AG20443 (cell line): ENCODE data around the gene ASTN2.

ENCODE experiments used
- DNase-seq: peaks from one replicate; pipeline ENCODE4 v3.0.0; 2012; ENCODE audit warnings: low spot score, mixed read lengths

The ASTN2 gene

GRCh38 chr9:117249799-117250198 is 165.1 kb downstream of the ASTN2 start:
- no peak for DNase-seq

DNA sequence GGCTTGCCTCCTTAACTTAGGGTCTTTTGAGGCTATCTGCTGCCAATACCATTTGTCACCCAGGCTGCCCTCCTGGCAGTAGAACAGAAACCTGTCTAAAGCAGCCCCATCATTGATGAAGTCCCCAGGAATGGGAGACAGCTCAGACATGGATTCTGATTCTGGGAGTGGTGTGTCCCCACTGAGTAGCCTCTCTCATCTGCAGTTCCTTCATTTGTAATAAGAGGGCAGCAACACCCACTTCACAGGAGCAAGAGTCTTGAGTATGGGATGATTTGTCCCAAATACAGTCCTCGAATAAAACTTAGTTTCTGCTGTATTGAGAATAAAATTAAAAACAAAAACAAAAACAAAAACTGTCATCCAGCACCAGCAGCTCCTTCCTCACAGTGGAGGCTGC is 167.6 kb downstream of the ASTN2 start:
- peak; percentile 17 for DNase-seq

DNA sequence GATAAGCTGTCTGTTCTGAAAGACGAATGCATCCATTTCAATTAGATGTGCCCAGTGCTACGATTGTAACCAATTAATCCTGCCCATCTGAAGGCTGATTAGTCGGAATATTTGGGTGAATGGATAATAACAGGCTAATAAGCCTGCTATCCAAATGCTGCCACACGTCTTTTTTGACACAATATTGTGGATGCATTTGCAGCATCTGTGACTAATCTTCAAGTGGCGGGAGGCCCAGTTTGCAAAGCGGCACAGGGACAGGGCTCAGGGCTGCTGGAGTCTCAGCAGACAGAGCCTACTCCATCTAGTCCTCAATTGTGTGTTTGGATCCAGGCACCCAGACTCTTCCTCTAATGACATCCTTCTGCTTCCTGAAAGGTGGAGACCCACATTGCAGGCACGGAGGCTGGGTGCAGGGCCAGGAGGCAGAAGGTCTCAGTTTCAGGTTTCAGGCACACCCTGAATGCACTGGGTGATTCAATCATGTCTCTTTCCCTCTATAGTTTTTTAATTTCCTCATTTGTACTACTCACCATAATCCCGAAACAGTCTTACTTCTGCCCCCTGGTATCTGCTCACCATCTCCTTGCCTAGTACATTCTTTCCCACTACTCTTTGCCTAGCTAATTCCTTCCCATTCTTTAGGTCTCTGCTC is 169.6 kb downstream of the ASTN2 start:
- no peak for DNase-seq

GRCh38 chr9:117242082-117242481 is 172.8 kb downstream of the ASTN2 start:
- DNase-seq = no peak

- no peak for DNase-seq
Observed at GRCh38 chr9:117239428-117239827, 175.4 kb downstream of the ASTN2 start.

DNA sequence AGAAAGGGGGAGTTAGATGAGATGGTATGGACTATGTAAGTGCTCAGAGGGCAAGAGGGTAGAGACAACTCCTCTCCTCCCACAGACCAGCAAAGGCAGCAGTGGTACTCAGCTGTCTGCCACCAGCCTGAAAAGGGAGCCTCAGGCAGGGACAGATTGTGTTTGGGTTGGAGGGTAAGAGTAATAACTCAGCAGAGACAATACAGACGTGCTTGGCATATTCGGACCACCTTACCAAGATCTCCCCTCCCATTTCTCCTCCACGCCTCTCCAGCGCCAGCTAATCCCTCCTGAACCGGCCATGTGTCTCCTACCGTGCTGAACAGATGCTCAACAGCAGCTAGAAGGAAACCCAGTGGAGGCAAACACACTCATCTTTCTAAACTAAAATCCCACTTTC is 180.8 kb downstream of the ASTN2 start:
- DNase-seq = no peak

DNA sequence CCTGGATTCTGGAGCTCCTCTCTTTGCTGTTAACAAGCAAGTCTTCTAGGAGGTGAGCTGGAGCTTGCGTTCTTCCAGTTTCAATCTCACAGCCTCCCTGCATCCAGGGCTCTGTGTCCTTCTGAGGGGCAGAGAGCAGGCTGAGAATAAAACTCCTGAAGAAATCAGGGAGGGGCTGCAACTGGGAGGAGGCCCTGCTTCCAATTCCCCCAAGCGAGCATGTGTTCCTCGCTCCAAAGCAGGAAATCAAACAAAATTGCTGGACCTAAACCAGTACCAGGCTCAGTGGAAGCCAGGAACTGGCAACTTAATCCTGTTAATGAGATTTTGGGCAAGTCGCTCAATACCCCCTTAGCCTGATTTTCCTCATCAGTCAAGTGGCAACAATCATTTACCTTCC is 181.8 kb downstream of the ASTN2 start:
- DNase-seq = no peak

DNA sequence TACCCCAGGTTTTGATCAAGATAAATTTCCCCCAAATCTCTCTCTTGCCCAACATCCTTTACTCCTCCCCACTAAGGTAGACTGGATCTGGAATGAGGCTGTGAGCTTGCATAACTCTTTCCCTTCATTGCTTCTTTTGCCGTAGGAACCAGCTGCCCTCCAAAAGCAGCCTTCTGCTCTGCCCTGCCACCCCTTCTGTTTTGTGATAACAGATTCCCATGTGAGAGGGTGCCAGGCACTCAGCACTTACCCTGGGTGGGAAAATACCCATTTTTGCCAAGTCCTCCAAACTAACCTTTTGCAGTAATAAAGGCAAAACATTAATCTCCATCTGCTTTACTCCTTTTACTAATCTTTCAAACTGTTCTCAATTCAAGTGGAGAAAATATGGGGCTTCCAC is 182.6 kb downstream of the ASTN2 start:
- no peak for DNase-seq

GRCh38 chr9:117231012-117231411 is 183.8 kb downstream of the ASTN2 start:
- no peak for DNase-seq

GRCh38 chr9:117224695-117225094 is 190.2 kb downstream of the ASTN2 start:
- DNase-seq = no peak

DNA sequence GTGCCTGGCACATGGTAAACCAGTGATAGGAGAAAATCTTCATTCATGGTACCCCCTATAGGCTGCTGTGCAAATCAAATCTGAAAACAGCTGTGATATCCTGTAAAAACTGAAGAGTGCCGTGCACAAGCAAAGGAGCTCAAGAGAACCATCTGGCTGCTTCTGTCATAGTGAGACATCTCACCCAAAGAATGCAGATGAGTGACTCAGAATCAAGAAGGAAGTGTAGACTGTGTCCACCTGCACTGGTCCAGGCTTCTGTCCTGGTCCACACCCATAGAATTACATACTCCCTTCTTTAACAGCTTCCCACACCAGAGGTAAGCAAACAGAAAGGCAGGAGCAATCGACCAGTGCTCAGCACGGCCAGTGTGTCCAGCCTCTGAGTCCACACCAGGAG is 195.9 kb downstream of the ASTN2 start:
- DNase-seq = no peak

DNA sequence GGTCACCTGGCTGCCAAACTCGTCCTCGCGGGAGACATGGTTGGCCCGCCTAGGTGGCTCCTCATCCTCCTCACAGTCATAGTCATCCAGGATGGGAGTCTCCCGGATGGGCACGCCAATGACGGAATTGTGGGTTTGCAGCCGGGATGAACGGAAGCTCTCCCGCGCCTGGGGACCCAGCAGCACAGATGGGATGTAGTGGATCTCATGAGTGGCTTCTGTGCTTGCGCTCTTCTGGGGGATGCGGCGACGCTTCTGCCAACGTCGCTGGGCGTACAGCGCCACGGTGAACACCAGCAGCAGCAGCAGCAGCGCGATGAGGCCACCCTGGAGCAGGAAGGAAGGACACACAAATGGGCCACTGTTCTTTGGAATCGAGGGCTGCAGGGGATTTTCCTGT is 200.4 kb downstream of the ASTN2 start:
- DNase-seq = no peak

DNA sequence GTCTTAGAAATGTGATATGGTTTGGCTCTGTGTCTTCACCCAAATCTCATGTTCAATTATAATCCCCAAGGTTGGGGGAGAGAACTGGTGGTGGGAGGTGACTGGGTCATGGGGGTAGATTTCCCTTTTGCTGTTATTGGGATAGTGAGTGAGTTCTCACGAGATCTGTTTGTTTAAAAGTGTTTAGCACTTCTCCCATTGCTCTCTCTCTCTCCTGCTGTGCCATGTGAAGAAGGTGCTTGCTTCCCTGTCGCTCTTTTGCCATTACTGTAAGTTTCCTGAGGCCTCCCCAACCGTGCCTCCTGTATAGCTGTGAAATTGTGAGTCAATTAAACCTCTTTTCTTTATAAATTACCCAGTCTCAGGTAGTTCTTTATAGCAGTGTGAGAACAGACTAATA is 203.6 kb downstream of the ASTN2 start:
- DNase-seq = no peak

- DNase-seq = no peak
Observed at GRCh38 chr9:117205806-117206205, 209.1 kb downstream of the ASTN2 start.

- DNase-seq = no peak
Observed at GRCh38 chr9:117204971-117205370, 209.9 kb downstream of the ASTN2 start.

DNA sequence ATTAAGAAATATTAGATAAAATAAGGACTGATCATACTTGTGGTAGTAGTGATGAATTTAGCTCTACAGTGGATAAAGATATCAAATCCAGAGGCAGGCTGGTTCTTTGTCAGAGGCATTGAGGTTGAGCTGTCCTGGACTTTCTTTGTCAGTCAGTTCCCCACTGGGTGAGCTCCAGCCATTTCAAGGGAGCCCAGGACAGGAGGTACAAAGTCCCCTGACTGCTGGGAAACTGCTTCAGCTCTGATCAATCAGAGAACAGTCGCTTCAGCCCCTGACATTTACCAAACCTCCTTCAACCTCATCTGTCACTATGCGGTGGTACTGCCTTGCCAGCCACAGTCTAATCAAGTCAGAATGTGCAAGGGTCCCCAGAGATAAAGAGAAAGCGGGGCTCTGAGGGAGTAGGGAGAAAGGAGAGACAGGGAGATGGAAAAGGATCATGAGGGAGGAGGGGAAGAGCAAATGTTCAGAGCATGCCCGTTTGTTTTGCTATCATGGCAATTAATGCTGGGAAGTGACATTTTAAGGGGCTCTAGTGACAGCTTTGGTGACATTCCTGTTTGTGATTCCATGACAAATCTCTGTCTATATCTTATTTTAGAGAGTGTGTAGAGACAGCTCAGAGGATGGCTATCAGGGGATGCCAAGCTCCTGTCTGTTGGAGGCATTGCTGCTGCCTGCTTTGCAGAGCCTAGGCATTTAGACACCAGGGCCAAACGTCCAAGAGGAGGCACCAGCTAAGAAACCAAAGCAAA is 223.2 kb downstream of the ASTN2 start:
- DNase-seq = no peak

GRCh38 chr9:117189121-117189520 is 225.7 kb downstream of the ASTN2 start:
- DNase-seq = no peak

- no peak for DNase-seq
Observed at GRCh38 chr9:117188394-117188793, 226.5 kb downstream of the ASTN2 start.

GRCh38 chr9:117187498-117187897 is 227.4 kb downstream of the ASTN2 start:
- no peak for DNase-seq

DNA sequence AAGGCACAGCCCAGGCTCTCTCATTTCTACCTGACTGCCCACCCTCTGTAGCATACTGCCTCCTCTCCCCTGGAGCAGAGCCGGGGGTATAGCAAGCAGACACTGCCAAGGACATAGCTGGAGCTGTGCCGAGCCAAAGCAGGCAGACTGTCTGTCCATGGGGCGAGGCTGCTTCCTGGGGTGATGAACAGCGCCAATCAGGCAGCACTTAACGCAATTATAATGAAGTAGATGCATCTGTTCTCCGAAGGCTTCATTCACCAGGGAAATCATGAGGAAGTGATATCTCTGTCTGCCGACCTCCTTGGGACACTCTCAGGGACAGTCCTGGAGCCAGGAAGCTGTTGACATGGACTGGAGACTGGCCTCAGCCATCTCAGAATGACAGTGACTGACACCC is 230.7 kb downstream of the ASTN2 start:
- DNase-seq = no peak

DNA sequence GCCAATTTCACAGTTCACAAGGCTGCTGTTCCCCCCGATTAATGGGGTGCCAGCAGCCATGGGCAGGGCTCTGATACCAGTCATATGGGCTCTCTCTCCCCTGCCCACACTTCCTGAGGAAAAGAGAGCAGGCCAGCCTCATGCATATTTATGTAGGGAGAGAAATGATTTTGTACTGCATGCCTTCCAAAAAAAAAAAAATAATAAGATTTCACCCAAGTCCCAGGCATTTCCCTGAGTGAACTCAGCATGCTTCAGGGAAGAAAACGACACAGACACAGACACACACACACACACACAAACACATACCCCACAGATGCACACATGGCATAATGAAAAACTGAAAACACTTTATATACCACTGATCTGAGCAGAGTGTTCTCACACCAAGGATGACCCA is 232.8 kb downstream of the ASTN2 start:
- no peak for DNase-seq

DNA sequence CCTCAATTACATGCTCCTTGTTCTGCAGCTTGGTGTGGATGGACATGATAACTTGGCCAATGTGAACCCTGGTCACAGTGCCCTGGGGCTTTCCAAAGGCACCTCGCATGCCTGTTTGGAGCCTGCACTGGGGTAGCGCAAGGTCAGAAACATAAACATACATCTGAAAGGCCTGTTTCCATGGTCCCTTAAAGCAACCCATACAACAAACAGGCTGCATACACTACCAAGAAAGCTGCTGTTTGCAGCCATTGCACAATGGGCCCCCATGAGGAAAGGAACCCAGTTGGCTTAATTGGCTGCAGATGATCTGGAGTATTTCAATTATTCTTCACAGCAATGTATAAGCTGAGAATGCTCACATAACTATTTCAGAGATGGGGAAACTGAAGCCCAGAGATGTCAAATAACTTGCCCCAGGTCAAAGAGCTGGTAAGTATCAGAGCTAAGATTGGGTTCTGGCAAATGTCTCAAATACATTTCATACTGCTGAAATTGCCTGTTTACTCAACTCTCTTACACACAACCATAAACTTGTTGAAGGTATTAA is 233.9 kb downstream of the ASTN2 start:
- DNase-seq = no peak

DNA sequence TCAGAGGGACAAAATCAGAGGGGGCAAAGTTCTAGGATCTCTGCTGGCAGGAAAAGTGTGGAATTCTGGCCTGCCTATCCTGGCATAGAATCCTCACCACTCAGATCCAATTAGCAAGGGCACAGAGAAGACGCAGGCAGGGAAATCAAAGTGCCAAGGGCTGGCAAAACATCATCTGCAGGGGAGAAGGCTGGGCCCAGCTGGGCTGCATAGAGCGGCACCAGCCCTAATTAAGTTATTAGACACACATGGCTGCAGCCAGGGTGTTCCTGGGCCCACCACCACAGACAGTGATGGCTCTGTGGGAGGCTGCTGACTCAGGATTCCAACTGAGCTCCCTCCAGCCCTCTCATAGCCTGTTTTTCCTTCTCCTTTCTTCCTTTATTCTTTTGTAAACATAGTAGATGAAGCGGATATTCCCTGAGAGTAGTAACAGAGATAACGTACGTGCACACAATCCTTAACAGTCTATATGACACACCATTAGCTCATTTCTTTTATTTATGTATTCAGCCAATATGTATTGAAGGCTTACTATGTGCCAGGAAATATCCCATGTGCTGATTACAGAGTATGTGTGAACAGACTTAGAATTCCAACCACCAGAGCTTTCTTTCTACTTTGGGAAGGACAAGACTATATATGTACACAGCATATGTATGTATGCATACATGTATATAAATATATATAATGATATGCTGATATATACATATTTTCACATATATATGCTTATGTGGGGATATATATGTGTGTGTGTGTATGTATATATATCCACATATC is 236.1 kb downstream of the ASTN2 start:
- DNase-seq = no peak
